GM11168 (cell line): Measurements from ENCODE around the gene TARBP1.

Experiments used
- in situ Hi-C: fragments of 300-500 bp; cut with MboI; formaldehyde crosslinking; loops from one replicate; pipeline ENCODE4 v1.12.0; 2022; ENCODE audit warnings: low sequenced_read_pairs; ENCODE audit not compliant: unreplicated experiment

Gene TARBP1

DNA sequence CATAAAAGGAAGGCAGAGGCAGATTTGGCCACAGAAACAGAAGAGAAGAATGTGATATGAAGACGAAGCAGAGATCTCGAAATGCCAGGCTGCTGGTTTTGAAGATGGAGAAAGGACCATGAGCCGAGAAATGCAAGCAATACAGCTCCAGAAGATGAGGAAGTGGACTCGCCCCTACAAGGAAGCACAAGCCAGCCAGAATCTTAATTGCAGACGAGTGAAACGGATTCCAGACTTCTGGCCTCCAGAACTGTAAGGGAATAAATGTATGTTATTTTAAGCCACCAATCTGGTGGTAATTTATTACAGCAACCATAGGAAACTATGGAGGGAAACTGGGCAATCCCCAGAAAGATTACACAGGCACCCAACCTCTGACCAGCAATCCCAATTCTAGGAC, 24.1 kb downstream of the TARBP1 start:
- in situ Hi-C loops = no loop called here

DNA sequence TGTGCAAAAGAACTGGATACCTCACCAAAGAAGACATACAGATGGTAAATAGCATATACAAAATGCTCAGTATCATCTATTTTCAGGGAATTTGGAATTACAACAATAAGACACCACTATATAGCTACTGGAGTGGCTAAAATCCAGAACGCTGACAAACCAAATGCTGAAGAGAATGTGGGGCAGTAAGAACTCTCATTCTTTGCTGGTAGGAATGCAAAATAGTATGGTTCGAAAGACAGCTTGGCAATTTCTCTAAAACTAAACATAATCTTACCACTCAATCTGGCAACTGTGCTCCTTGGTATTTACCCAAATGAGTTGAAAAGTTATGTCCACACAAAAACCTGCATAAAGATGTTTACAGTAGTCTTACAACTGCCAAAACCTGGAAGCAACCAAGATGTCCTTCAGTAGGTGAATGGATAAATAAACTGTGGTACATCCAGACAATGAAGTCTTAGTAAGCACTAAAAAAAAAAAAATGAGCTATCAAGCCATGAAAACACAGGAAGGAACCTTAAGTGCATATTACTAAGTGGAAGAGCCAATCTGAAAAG, 26.5 kb downstream of the TARBP1 start:
- in situ Hi-C loops = no loop called here

DNA sequence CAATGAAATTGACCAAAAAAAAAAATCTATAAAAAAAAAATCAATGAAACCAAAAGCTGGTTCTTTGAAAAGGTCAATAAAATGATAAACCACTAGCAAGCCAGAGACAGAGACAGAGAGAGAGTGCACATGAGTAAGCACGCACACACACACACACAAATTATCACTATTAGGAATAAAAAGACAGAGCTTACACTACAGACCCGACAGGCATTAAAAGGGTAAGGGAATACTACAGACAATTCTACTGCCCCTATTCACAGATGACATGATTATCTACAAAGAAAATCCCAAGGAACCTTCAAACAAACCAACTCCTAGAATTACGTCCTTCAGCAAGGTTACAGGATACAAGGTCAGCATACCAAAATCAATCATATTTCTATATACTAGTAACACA, 38.6 kb downstream of the TARBP1 start:
- in situ Hi-C loops = no loop called here

DNA sequence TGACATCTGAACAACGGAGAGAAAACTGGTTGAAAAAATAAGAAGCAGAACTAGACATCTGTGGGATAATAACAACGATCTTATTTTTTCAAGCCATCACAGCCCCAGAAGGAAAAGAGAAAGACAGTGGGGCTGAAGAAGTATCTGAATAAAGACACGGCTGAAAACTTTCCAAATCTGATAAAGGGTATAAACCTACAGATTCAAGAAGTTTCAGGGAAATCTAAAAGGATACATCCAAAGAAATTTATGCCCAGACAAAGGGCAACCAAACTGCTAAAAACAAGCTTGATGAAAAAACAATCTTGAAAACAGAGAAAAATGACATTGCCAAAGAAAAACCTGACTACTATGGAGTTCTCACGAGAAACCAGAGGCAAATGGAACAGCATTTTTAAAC, 40.4 kb downstream of the TARBP1 start:
- in situ Hi-C loops = no loop called here

DNA sequence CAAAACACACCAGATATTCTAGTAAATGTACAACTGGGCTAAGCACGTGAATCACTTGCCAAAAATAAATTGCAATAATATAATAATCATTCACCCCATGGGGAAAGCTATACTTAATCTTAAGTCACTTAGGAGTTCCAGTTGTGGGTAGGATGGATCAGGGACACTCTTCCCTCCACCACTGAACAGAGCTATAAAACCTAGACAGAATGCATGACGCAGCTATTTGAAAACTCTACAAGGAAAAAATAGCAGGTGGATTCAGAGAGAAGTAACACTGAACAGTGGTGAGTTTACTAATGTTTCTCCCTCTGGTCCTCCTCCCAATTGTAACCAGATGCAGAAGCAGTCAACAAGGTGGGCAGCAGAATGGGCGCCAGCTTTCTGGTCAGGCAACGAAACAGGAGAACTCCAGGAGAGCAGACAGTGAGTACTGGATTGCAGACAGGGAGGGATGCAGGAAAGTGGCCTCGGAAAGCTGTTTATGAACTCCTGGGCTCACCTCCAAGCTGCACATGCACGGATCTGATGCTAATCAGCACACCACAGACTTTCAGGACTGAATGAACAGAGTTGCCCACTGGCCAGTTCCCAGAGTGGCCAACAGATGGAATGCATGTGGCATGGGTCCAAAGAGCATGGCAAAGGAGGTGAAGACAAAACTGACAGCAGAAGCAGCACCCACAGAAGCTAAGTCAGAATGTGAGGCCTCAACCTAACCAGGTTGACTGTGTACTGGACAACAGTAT, 41.4 kb downstream of the TARBP1 start:
- in situ Hi-C loops = no loop called here

DNA sequence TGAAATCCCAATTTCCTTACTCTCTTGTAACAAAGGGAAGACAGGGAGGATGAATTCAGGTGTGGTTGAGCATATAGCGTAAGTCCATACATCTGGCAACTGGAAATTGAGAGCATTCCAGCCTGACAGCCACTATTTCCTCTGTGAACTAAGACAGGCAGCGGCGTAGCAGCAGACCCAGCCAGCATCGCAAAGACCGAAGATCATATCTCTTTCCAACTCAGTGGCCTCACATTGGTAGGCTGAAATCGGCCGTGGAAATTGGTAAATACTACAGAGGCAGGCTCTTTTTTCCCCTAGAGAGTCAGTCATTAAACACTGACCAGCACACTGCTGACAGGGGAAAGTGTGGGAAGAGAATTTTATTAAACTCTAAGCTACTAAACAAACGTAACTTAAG, 43.4 kb downstream of the TARBP1 start:
- in situ Hi-C loops = no loop called here

DNA sequence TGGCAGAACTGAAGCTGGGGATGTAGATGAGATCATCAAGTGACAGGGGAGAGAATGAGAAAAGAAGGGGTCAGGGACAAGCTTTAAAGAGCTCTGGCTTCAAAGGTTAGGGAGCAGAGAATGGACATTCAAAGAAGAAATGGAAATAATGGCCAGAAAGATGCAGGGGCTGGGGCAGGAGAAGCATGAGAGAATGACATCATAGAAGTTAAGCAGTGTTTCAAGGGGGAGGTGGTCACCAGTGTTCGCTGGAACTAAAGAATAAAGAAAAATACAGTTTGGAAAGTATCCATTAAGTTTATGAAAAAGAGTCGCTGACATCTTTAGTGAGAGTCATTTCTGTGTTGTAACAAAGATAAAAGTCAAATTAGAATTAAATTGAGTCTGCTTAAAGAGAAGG, 44.3 kb downstream of the TARBP1 start:
- in situ Hi-C loops = no loop called here

DNA sequence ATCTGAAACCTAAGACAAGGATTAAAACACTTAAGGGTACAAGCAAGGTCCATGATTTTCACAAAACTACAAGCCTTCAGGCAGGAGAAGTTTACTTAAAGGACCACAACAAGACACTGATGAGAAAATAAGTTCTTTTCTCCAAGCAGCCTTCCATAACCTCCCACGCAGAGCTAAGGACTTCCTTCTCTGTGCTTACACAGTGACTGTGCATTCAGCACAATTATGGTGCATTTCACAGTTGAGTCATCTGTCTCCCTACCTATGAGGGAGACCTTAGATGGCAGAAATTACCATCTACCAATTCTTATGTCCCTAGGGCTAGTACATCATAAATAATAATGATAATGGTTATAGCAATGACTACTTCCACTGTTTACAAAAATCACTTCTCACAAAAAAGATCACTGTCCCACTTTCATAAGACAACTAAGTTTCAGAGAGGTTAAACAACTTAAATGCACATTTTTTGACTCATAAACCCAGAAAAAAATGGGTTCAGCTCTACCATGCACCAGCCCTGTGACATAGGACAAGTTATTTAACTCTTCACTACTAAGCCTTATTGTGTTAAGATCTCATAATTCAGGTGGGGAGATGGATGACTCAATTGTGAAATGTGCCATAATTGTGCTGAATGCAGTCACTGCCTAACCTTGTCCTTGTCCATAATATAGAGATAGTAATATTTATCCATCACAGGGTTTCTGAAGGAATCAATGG, 45.3 kb downstream of the TARBP1 start:
- in situ Hi-C loops = no loop called here

DNA sequence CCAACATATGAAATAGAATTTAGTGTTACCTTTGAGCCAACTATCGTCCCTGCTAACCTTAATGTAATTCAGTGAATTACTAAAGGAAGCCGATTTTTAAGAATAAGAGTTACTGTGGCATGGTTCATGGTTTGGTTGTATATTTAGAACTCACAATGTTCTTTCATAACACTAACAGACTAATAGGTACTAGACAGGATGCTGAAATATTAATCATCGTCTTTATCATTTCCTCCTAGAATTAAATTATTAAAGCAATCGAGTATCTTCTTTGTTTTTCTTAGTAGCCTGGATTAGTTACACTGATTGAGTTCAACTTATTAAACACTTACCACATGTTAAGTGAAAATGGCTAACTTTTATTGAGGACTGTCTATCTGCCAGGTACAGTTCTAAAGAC, 47.7 kb downstream of the TARBP1 start:
- in situ Hi-C loops = no loop called here

DNA sequence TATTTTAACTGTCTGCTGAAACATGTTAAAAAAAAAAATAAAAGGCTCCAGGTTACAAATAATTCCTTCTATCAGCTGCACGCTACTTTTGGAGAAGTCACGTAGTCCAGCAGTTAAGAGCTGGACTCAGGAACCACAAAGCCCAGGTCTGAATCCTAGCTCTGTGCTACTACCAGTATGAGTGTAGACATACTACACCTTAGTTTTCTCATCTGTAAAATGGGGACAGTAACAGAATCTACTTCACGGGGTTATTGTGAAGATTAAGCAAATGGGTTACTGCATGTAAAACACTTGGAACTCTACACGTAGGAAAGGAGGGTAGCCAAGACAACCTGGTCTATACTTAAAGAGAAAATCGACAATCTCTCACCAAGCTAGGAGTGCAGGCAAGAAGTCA, 48.3 kb downstream of the TARBP1 start:
- in situ Hi-C loops = no loop called here

DNA sequence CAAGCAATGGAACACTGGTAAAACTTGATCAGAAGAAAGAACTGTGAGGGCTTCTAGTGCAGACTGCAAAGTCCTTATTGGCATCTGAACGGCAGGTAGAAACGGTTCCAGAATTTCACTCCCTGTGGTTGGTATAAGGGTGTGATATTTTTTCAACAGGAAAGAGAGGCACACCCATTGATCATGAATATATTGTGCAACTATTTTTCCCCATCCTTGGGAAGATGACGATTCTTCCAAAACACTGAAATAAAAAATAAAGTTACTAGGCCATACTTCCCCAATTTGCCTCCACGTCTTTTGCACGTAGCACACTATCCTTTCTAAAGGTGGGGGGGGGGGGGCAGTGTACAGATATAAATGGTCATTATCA, 49.6 kb downstream of the TARBP1 start:
- in situ Hi-C loops = no loop called here

DNA sequence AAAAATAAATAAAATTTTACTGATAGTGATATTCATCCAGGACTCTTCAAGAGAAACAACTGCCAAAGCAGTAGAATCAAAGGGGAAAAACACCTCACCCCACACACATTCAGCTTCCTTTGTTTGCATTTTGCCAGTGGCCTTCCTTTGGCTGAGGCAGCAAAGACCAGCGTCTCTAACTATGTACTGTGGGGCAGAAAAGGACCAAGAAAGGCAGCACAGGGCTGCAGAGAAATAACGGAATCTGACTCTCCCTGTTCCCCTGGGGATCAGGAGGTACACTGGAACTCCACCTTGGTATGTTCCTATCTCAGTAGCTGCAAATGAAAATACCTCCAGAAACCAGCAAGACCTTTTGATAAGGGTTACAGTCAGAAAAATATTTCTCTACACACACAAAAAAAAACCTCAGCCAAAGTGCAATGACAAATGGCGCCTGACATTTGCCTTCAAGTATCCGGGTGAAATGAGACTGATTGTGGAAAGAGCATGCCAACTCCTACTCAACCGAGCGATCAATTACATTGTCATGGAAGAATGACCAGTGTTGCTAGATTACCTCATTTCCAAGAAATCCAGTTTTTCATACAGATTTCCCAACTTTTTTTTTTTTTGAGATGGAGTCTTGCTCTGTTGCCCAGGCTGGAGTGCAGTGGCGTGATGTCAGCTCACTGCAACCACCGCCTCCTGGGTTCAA, 50.9 kb downstream of the TARBP1 start:
- in situ Hi-C loops = no loop called here

DNA sequence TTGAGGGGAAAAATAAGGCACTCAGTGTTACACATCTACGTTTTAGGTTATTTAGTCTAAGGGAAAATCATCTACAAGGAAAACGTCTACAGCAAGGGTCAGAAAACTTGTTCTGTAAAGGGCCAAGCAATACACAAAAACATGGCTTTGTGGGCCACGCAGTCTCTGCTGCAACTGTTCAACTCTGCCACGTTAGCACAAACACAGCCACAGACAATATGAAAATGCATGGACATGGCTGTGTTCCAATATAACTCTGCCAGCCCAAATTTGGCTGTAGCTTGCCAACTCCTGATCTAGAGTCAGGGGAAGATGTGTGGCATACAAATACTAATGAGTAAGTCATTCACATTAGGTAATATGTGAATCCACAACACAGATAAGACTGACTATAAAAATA, 65.0 kb downstream of the TARBP1 start:
- in situ Hi-C loops = no loop called here

DNA sequence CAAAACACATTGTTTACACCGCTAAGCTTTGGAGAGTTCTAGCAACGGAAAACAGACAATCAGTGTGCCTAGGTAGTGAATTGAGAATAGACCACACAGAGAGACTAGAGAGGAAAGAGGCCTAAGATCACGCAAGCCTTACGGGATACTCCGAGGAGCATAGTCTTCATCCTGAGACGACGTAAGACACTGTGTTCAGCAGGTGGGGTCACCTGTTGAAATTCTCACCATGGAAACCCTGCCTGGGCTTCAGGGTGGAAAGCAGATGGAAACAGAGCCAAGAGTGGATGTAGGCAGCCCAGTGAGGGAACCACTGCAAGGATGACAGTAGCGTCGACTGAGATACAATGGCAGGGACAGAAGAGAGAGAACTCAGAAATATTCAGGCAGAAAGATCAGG, 65.5 kb downstream of the TARBP1 start:
- in situ Hi-C loops = no loop called here

DNA sequence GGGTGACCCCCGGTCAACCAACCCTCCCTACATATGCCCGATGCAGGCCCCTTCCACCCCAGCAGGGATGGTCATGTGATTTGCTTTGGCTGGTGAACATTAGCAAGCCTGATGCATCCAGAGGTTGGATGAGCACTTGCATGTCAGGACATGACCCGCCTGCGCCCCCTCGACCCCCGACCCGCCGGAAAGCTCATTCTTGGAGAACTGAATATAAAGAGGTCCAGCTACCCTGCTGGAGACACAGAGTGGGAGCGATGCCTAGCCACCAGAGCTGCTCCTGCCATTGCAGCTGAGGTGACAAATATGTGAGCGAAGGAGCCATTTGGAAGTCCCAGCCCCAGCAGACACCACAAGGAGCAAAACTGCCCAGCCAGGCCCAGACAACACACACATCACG, 66.1 kb downstream of the TARBP1 start:
- in situ Hi-C loops = no loop called here

DNA sequence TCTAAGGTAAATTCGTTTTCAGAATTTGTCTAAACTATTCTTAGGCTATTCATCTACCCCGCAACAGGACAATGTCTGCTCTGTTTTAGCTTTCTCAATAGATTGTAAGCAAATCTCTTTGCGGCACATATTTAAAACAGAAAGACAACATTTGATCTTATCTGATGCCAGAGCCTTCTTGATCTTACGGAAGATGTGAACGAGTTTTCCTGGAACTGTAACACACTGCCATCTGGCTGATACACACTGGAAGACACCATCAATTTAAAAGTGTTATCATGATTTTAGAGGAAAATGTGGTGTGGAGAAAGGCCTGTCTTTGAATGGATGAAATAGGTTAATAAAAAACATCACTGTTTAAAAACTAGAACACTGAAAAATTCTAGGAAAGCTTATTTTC, 69.7 kb downstream of the TARBP1 start:
- in situ Hi-C loops = no loop called here

DNA sequence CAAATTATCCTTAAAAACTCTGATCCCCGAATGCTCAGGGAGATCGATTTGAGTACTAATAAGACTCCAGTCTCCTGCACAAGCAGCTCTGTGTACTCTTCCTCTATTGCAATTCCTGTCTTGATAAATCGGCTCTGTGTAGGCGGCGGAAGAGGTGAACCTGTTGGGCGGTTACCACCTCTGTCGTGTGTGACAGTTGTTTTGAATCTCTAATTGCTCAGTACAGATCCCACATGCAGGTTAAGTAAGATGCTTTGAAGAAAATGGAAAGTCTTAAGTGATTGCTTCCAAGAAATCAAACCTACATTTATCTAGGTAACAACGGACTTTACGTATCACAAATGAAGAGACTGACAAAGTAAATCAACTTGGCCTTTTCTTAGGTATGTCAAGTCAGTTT, 70.2 kb downstream of the TARBP1 start:
- in situ Hi-C loops = no loop called here

DNA sequence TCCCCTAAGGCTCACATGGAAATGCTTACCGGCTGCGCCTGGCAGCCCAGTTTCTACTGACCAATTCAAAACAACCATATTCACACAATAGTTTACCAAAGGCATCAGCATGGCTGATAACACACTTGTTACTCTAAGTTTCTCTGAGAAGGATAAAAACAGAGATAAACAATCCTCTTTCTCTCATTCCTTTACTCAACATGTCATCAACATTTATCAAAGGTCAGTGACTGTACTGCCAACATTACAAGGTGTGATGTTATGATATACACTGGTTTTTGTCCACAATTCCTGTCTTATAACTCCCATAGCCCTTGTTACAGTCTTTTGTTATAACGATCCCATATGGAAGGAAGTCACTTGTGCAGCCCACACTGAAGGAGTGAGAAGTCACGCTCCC, 72.1 kb downstream of the TARBP1 start:
- in situ Hi-C loops = no loop called here

DNA sequence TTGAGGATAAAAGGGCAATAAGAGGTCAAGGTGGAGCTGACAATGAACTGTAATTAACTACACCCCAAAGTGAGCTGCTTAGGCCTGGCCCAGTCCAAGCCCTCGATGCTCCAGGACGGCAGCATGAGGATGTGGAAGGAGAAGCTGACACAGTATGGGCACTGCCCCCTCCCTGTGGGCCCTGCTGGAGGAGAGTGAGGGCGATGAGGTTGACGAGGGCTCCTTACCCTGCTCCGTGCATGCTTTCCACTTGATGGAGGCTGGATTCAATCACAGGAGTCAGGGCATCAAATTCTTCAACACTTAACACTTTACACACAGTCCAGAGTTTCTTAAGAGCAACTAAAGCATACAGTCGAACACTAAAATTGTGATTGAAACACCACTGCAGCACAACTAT, 73.3 kb downstream of the TARBP1 start:
- in situ Hi-C loops = no loop called here

DNA sequence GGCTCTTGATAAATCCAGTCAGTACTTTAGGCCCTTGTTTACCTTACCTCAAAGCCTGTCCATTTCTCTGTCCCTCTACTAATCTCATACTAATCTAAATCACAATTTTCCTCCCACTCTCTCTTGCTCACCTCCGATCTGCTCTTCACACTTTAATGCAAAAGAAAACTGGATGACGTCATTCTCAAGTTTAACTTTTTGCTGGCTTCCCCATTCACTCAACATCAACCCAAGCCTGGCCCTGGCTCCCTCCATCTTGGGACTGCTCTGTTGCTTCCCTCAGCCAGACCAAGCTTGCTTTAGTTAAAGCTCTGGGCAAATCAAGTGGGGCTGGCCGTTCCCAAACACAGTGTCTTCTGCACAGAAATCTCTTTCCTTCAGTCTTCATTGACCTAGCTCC, 76.0 kb downstream of the TARBP1 start:
- in situ Hi-C loops = no loop called here

DNA sequence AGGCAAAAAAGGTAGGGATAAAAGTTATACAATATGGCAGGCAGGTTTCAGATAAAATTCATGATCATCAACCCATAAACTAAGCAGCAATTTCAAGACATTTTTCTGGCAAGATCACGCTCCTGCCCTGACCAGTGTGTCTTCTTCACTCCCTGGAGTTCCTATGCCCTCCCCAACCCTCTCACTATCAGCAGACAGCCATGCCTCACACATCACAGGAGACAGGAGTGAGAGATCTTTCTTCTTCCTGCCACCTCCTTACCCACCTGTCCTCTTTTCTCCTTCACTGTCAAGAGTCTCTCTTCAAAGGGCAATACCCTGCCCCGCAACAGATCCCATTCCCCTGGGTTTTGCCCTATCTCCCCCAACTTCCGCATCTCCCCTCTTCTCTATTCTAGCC, 77.3 kb downstream of the TARBP1 start:
- in situ Hi-C loops = no loop called here
